T1000 (cell line): ENCODE results near the gene UBTD2.
"Not testable (repeated sequence)": the region's sequence is repeated elsewhere in the genome, so short reads cannot be mapped to it uniquely, and the experiment has no call there.

Experiments used
- DNase-seq: peaks from one replicate; lab custom pipeline; 2025; ENCODE audit warnings: mixed read lengths; lab: John Stamatoyannopoulos, UW

UBTD2 gene

GRCh38 chr5:172283020-172283861, at the start of gene UBTD2:
TSS of gene UBTD2 (minus strand) at chr5:172283764. CDS start at chr5:172283665, 99 bp downstream.
- DNase-seq = no peak

GRCh38 chr5:172326901-172327300, 43.3 kb upstream of the UBTD2 start:
- not testable (repeated sequence) for DNase-seq

DNA sequence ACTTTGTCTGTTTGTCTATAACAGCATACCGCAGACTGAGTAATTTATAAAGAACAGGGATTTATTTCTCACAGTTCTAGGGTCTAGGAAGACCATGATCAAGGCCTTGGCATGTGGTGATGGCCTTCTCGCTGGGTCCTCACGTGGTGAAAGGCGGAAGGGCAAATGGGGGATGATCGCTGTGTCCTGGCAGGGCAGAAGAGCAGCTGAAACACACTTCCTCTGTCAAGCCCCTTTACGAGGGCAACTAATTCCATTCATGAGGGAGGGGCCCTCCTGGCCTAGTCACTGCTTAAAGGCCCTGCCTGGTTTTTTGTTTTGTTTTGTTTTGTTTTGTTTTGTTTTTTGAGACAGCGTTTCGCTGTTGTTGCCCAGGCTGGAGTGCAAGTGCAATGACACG, 41.9 kb upstream of the UBTD2 start:
- DNase-seq = no peak

GRCh38 chr5:172322028-172322965, 38.7 kb upstream of the UBTD2 start:
- no peak for DNase-seq

DNA sequence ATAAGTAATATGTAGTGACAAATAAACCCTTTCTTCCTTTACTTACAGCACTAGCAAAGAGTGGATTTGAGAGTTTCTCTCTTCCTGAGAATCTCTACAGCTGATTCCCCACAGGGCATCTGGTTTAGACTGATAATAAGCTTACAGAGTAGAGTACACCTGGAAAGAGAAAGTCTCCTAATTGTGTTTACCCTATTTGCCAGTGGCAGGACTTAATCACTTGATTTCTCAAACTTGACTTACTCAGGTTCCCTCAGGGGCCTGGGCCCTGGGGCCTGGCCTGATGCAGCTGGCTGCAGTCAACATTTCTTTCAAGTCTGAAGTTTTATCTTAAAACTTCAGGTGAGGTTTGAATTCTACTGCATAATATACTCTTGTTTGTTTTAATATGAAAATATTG, 38.0 kb upstream of the UBTD2 start:
- no peak for DNase-seq

- DNase-seq = no peak
These were observed 36.3 kb upstream of the UBTD2 start for GRCh38 chr5:172319708-172320441.

- no peak for DNase-seq
These were observed 32.3 kb upstream of the UBTD2 start for GRCh38 chr5:172315587-172316493.

DNA sequence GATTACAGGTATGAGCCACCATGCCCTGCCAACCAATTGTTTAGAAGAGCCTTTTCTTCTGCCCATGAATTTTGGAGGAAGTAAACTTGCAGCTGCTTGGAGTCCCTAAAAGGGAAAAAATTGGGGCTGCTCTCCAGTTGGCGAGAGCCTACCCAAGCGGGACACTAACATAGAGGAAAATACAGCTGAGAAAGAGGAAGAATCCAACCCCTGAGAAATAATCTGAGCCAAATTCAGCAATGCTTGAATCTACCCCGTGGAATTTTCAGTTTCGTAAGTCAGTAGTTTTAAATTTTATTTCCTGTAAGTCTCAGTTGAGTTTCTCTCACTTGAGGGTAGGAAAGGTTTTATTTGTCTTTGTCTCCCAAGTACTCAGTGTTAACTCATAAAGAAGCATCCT, 30.4 kb upstream of the UBTD2 start:
- no peak for DNase-seq

- no peak for DNase-seq
These were observed 28.7 kb upstream of the UBTD2 start for GRCh38 chr5:172312286-172312685.

DNA sequence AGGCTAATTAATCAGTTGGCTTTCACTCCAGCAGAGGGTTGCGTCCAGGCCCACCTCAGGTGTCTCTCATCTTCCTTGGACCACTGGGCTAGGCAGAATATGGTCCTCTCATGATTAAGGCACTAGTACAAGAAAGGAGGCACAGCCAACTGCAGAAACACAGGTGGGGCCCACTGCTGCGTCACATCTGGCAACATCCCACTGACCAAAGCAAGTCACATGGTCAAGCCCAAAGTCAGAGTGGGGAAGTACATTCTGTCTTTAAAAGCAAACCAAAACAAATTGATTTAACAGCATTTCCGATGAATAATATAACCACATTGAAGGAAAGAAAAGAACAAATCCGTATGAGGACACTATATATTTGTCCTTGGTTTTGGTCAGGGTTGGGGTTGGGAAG, 28.0 kb upstream of the UBTD2 start:
- no peak for DNase-seq

GRCh38 chr5:172311026-172311425, 27.5 kb upstream of the UBTD2 start:
- no peak for DNase-seq

- no peak for DNase-seq
These were observed 21.8 kb upstream of the UBTD2 start for GRCh38 chr5:172305380-172305779.

DNA sequence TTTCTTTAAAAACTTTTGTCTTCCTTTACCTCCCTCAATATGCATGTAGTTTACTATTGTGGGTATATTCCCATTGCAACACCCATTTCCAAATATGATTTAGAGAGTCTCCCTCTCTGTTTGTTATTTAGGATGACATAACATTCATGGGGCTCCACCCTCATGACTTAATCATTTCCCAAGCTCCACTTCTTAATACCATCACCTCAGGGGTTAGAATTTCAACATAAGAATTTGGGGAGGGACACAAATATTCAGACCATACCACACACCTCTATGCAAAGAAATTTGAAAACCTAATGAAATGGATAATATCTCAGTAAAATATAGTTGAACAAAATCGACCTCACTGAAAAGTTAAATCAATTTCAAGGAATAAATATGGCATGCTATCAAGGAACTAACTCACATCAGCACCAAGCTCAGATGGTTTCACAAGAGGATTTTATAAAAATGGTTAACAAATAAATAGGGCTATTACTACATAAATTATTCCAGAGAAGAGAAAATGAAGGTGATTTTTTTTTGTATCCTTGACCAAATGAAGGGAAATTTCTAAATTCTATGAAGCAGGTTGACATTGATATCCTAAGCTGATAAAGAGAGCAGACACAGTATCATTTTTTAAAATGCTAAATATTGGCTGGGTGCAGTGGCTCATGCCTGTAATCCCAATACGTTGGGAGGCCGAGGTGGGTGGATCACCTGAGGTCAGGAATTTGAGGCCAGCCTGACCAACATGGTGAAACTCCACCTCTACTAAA, 20.2 kb upstream of the UBTD2 start:
- no peak for DNase-seq

- DNase-seq = no peak
These were observed 19.6 kb upstream of the UBTD2 start for GRCh38 chr5:172303162-172303561.

GRCh38 chr5:172302047-172302710, 18.6 kb upstream of the UBTD2 start:
- DNase-seq = no peak

DNA sequence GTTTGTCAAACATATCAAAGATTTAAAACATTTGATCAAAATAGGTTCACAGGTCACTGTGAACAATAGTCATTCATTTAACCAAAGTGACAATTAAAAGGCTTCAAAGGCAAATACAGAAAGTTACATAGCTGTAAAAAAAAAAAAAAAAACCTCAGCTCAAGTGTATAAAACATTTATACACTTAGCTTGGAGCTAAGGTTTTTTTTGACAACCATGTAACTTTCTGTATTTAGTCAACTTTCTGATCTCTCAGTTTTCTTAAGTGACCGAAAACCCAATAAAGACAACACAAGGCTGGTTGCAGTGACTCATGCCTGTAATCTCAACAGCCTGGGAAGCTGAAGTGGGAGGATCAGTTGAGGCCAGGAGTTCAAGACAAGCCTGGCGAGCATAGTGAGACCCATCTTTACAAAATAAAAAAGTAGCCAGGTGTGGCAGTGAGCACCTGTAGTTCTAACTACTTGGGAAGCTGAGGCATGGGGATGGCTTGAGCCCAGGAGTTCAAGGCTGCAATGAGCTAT, 16.4 kb upstream of the UBTD2 start:
- DNase-seq = no peak

DNA sequence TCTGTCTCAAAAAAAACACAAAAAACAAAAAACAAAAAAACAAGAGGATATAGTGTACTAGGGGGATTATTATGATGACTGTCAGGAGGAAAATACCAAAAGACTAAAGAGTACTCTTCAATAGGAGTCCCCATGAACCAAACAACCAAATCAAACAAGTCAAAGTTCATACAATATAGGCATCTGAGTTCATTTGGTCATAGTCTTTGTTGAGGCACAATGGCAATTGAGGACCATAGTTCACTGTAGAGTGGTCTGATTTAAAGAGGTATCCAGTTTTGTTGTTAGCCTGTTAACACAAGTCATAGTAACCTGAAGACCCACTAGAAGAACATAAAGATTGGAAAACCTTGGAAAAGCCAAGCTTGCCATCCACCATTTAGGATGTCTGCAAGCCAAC, 11.3 kb upstream of the UBTD2 start:
- no peak for DNase-seq

GRCh38 chr5:172293745-172294342, 10.3 kb upstream of the UBTD2 start:
- no peak for DNase-seq
